Fibroblast of lung (primary cell): ENCODE measurements around the gene CNPPD1. TPM values are rescaled to one million over a fixed set of nuclear protein-coding genes. Genes with fewer than 3 reads are reported as not detected.

Experiments used
- DNase-seq, 2 donors: peaks; one replicate each; pipeline versions ENCODE4 v3.0.0 to v3.0.0-alpha.2; 2010; ENCODE audit warnings: low read depth in 2 of 2
- H2AFZ ChIP-seq: 2 replicates; pipeline ENCODE4 v1.5.1; 2012; ENCODE audit warnings: low read length, control low read depth, inconsistent platforms
- H3K27ac ChIP-seq: 2 replicates; pipeline ENCODE4 v1.5.1; 2011; ENCODE audit warnings: low read length, control low read depth; ENCODE audit not compliant: insufficient read depth
- H3K27me3 ChIP-seq: 2 replicates; pipeline ENCODE4 v1.5.1; 2011; ENCODE audit warnings: mild to moderate bottlenecking, low read length; ENCODE audit not compliant: control insufficient read depth, insufficient read depth
- H3K36me3 ChIP-seq: 2 replicates; pipeline ENCODE4 v1.5.1; 2011; ENCODE audit warnings: low read length; ENCODE audit not compliant: control insufficient read depth, insufficient read depth
- H3K4me1 ChIP-seq: 2 replicates; pipeline ENCODE4 v1.5.1; 2011; ENCODE audit warnings: low read length; ENCODE audit not compliant: control insufficient read depth, insufficient read depth; ENCODE audit errors: extremely low read depth
- H3K4me2 ChIP-seq: 2 replicates; pipeline ENCODE4 v1.5.1; 2011; ENCODE audit warnings: low read length, control low read depth; ENCODE audit not compliant: insufficient read depth; ENCODE audit errors: extremely low read depth
- H3K4me3 ChIP-seq, 4 experiments: fragments of 200-600 bp in 1 of 4; sonication (generic) in 1 of 4; replicated peaks in 1 of 4; 2 replicates each; pipeline ENCODE4 v1.5.1; 2011 to 2016; ENCODE audit warnings: low read length in 4 of 4, low read depth in 3 of 4, mild to moderate bottlenecking in 3 of 4, control low read depth in 2 of 4, inconsistent platforms in 1 of 4, mixed read lengths in 1 of 4; ENCODE audit not compliant: insufficient read depth in 1 of 4; ENCODE audit errors: control extremely low read depth in 1 of 4
- H3K79me2 ChIP-seq: 2 replicates; pipeline ENCODE4 v1.5.1; 2012; ENCODE audit warnings: mild to moderate bottlenecking, low read length, inconsistent platforms; ENCODE audit not compliant: control insufficient read depth, insufficient read depth
- H3K9ac ChIP-seq: 2 replicates; pipeline ENCODE4 v1.5.1; 2011; ENCODE audit warnings: mild to moderate bottlenecking, low read length, control low read depth; ENCODE audit not compliant: insufficient read depth
- H3K9me3 ChIP-seq: 2 replicates; pipeline ENCODE4 v1.5.1; 2012; ENCODE audit warnings: low read depth, low read length; ENCODE audit not compliant: control insufficient read depth, insufficient read depth
- H4K20me1 ChIP-seq: 2 replicates; pipeline ENCODE4 v1.5.1; 2011; ENCODE audit warnings: low read length; ENCODE audit not compliant: control insufficient read depth, insufficient read depth; ENCODE audit errors: extremely low read depth
- CTCF ChIP-seq, 2 donors: IDR thresholded peaks in 1 of 2; conservative IDR thresholded peaks in 1 of 2; 1 replicate in 1 of 2; 2 replicates in 1 of 2; pipeline ENCODE4 v1.5.1; 2011 to 2012; ENCODE audit warnings: low read length in 2 of 2, control low read depth in 1 of 2, inconsistent platforms in 1 of 2, low read depth in 1 of 2, mild to moderate bottlenecking in 1 of 2
- EZH2 ChIP-seq: IDR thresholded peaks from 2 replicates; pipeline ENCODE4 v1.5.1; 2012; ENCODE audit warnings: low read length, control low read depth, mild to moderate bottlenecking; ENCODE audit errors: missing control alignments
- polyA plus RNA-seq, 2 donors: library from polyadenylated mRNA; depleted of rRNA in 1 of 2; stranded (reverse) in 1 of 2; unstranded in 1 of 2; fragments of >200 nt; gene quantifications; 2 replicates each; pipeline ENCODE4 v1.2.1, GENCODE V29; 2011 to 2012; ENCODE audit warnings: missing spikeins in 1 of 2
- total RNA-seq: library from RNA; depleted of rRNA; stranded (reverse); fragments of >200 nt; gene quantifications from 2 replicates; pipeline ENCODE4 v1.2.1, GENCODE V29; 2014

The CNPPD1 gene
- total and polyA plus RNA-seq, 2 donors (not counting 1 experiment from before 2014, with no cell fraction given), result 33.5 to 42.2 TPM

GRCh38 chr2:219126555-219126954 lies 50.2 kb downstream of the CNPPD1 start:
- no peak for DNase-seq
- no peak overlapping the region for H3K27ac ChIP-seq
- no peaks in the 10 kb centered on the region for H4K20me1 ChIP-seq
- no peaks in the 10 kb centered on the region for H3K79me2 ChIP-seq
- H3K36me3 ChIP-seq, result no peaks in the 10 kb centered on the region
- no peaks in the 10 kb centered on the region for H3K27me3 ChIP-seq
- TF ChIP-seq CTCF (conservative IDR thresholded peaks at IDR 0.05 in 1 of 2, IDR thresholded peaks at IDR 0.05 in 1 of 2; ENCODE audit: low read depth in 1 of 2, low read length in 2 of 2), result no peak
- no peak for TF ChIP-seq EZH2
- no peak overlapping the region for H3K4me3 ChIP-seq
- H3K4me1 ChIP-seq, result peaks cover 6% of the 10 kb centered on the region
- H3K9ac ChIP-seq, result no peak overlapping the region
- H3K9me3 ChIP-seq, result no peaks in the 10 kb centered on the region
- H2AFZ ChIP-seq, result no peak overlapping the region
- H3K4me2 ChIP-seq, result no peak overlapping the region

- DNase-seq, result peak; percentile 33 to 56
- H3K27me3 ChIP-seq, result no peaks in the 10 kb centered on the region
- no peak for TF ChIP-seq EZH2
- no peak for TF ChIP-seq CTCF (conservative IDR thresholded peaks at IDR 0.05 in 1 of 2, IDR thresholded peaks at IDR 0.05 in 1 of 2; ENCODE audit: low read depth in 1 of 2, low read length in 2 of 2)
- no peak overlapping the region for H2AFZ ChIP-seq
- H3K9ac ChIP-seq, result no peak overlapping the region
- no peaks in the 10 kb centered on the region for H3K9me3 ChIP-seq
- no peak overlapping the region for H3K27ac ChIP-seq
- H4K20me1 ChIP-seq, result no peaks in the 10 kb centered on the region
- no peaks in the 10 kb centered on the region for H3K36me3 ChIP-seq
- H3K79me2 ChIP-seq, result no peaks in the 10 kb centered on the region
- peaks cover 6% of the 10 kb centered on the region for H3K4me1 ChIP-seq
- no peak overlapping the region for H3K4me2 ChIP-seq
- no peak overlapping the region for H3K4me3 ChIP-seq
Observed at GRCh38 chr2:219125886-219126270, 50.8 kb downstream of the CNPPD1 start.

GRCh38 chr2:219125225-219125885 lies 51.4 kb downstream of the CNPPD1 start:
- DNase-seq, result peak; percentile 98 to 99
- Histone ChIP-seq H2AFZ (no peak overlapping the region), H3K79me2 (no peaks in the 10 kb centered on the region), H3K36me3 (no peaks in the 10 kb centered on the region), H3K4me1 (peaks cover 6% of the 10 kb centered on the region), H3K27me3 (no peaks in the 10 kb centered on the region), H3K27ac (peak overlapping the region; percentile 29), H4K20me1 (no peaks in the 10 kb centered on the region), H3K4me2 (peak overlapping the region; percentile 29), H3K9ac (no peak overlapping the region), H3K9me3 (no peaks in the 10 kb centered on the region), H3K4me3 (no peak overlapping the region)
- TF ChIP-seq CTCF (conservative IDR thresholded peaks at IDR 0.05 in 1 of 2, IDR thresholded peaks at IDR 0.05 in 1 of 2; ENCODE audit: low read depth in 1 of 2, low read length in 2 of 2) (no peak), EZH2 (no peak)
